ENCODE data around the gene OR52L1. TPM values are rescaled to one million over a fixed set of nuclear protein-coding genes. Genes with fewer than 3 reads are reported as not detected.
"Not testable (repeated sequence)": the region's sequence is repeated elsewhere in the genome, so short reads cannot be mapped to it uniquely, and the experiment has no call there.

The OR52L1 gene
- total and polyA plus RNA-seq, 2 of the 4 experiments (the other 2 are of a cell fraction): not detected

DNA sequence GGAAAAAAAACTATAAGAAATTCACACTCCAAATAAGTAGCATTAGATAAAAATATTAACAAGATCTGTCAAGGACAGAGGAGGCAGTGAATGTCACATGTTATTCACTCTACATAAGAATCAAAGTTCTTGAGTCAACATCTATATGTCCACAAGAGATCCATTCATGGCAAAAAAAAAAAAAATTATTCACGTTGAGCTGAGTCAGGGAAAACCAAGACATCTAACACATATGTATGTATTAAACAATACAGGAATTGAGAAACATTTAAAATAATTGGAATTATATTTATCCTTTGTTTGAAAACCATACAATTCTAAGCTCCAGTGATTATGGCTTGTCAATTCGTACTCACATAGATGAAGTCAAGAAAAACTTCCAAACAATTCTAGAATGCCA is 19.8 kb downstream of the OR52L1 start:
- no peaks in the 10 kb centered on the region for H3K27me3 ChIP-seq (ENCODE audit: control insufficient read depth, insufficient read depth, low read length)
- H2BK15ac ChIP-seq (ENCODE audit: low read depth, low read length): no peak overlapping the region
- no peak for DNase-seq
- 20% methylated on average over 1 of the region's 2 CpGs; no CpG with 5 or more reads in 1 of the 2 experiments for WGBS, 2 experiments (ENCODE audit: extremely low coverage in 2 of 2, insufficient read length in 1 of 2)
- no peak overlapping the region for H3K18ac ChIP-seq (ENCODE audit: low read depth, low read length)
- H2AFZ ChIP-seq (replicated peaks; ENCODE audit: low read length, poor library complexity): no peak overlapping the region
- no peak overlapping the region for H3K56ac ChIP-seq (ENCODE audit: extremely low read depth, insufficient read depth, low read length)
- no peak overlapping the region for H2AK5ac ChIP-seq (ENCODE audit: low read depth, low read length)
- CTCF ChIA-PET: no interaction called here
- in situ Hi-C loops (cut with MboI; ENCODE audit: low sequenced_read_pairs) (no loop called here), intact Hi-C loops (cut with micrococcal nuclease) (loop anchor here (5.0 to 10.0 kb wide), 2 partner anchors 555 to 758 kb away; no protein-coding TSS in a partner anchor), dilution Hi-C loops (cut with HindIII; ENCODE audit: low sequenced_read_pairs, unreplicated experiment) (no loop called here)
- H3K4ac ChIP-seq (ENCODE audit: low read depth, low read length): no peak overlapping the region
- no peak overlapping the region for H2BK5ac ChIP-seq (ENCODE audit: low read depth, low read length, poor library complexity, severe bottlenecking)
- H4K91ac ChIP-seq (ENCODE audit: insufficient read depth, low read depth, low read length): no peak overlapping the region
- no peak overlapping the region for H3K23ac ChIP-seq (ENCODE audit: low read depth, low read length)
- no peaks in the 10 kb centered on the region for H3K9me1 ChIP-seq (ENCODE audit: insufficient read depth, low read length)
- no peak overlapping the region for H4K8ac ChIP-seq (ENCODE audit: low read depth in 2 of 2, low read length in 2 of 2)
- no peak overlapping the region for H2AK9ac ChIP-seq (replicated peaks; ENCODE audit: low read depth, low read length, poor library complexity)
- H3K9ac ChIP-seq (ENCODE audit: low read depth, low read length): no peak overlapping the region
- no peak overlapping the region for H2BK120ac ChIP-seq (ENCODE audit: low read depth, low read length)
- peaks cover 10% of the 10 kb centered on the region for H3K9me3 ChIP-seq (ENCODE audit: control insufficient read depth, insufficient read depth, low read length)
- no peak overlapping the region for H3K4me3 ChIP-seq (ENCODE audit: insufficient read depth, low read depth, low read length)
- no TSS peak for BruUV-seq (replicated peaks)
- H3K79me1 ChIP-seq (ENCODE audit: low read depth in 1 of 2, low read length in 2 of 2): no peaks in the 10 kb centered on the region
- no peak overlapping the region for H2BK20ac ChIP-seq (ENCODE audit: low read depth, low read length)
- TF ChIP-seq MAFK (IDR thresholded peaks at IDR 0.05; ENCODE audit: low read depth, low read length): peak; percentile 44; the same call in 1 of the 2 replicates
- TF ChIP-seq BHLHE40 (IDR thresholded peaks at IDR 0.05; ENCODE audit: low read depth, low read length): no peak
- H3K14ac ChIP-seq (replicated peaks; ENCODE audit: low read depth, low read length): no peak overlapping the region
- H3K36me3 ChIP-seq (ENCODE audit: control insufficient read depth, insufficient read depth, low read length): no peaks in the 10 kb centered on the region
- POLR2A ChIA-PET (ENCODE audit: unreplicated experiment): no interaction called here
- no peak overlapping the region for H4K5ac ChIP-seq (ENCODE audit: low read depth, low read length)
- no peaks in the 10 kb centered on the region for H4K20me1 ChIP-seq (ENCODE audit: insufficient read depth, low read length)
- H3K4me1 ChIP-seq (ENCODE audit: control insufficient read depth, insufficient read depth, low read length): no peaks in the 10 kb centered on the region
- H3K27ac ChIP-seq (ENCODE audit: insufficient read depth, low read length): no peak overlapping the region
- no peak overlapping the region for H3K4me2 ChIP-seq (ENCODE audit: low read depth, low read length)
- ATAC-seq (ENCODE audit: low read depth): no peak

DNA sequence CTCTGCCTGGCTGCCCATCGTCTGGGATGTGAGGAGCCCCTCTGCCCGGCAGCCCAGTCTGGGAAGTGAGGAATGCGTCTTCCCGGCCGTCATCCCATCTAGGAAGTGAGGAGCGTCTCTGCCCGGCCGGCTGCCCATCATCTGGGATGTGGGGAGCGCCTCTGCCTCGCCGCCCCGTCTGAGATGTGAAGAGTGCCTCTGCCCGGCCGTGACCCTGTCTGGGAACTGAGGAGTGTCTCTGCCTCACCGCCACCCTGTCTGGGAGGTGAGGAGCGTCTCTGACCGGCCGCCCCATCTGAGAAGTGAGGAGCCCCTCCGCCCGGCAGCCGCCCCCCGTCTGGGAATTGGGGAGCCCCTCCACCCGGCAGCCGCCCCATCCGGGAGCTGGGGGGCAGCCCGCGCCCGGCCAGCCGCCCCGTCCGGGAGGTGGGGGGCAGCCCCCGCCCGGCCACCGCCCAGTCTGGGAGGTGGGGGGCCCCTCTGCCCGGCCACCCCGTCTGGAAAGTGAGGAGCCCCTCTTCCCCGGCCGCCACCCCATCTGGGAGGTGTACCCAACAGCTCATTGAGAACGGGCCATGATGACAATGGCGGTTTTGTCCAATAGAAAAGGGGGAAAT is 26.0 kb downstream of the OR52L1 start:
- H2BK5ac ChIP-seq (ENCODE audit: low read depth, low read length, poor library complexity, severe bottlenecking); H4K91ac ChIP-seq (ENCODE audit: insufficient read depth, low read depth, low read length); POLR2A ChIA-PET (ENCODE audit: unreplicated experiment); H3K18ac ChIP-seq (ENCODE audit: low read depth, low read length); H3K27me3 ChIP-seq (ENCODE audit: control insufficient read depth, insufficient read depth, low read length); H4K8ac ChIP-seq (ENCODE audit: low read depth in 2 of 2, low read length in 2 of 2); DNase-seq; H3K79me1 ChIP-seq (ENCODE audit: low read depth in 1 of 2, low read length in 2 of 2); H3K4me1 ChIP-seq (ENCODE audit: control insufficient read depth, insufficient read depth, low read length); H3K23ac ChIP-seq (ENCODE audit: low read depth, low read length); H3K9ac ChIP-seq (ENCODE audit: low read depth, low read length); H2AK5ac ChIP-seq (ENCODE audit: low read depth, low read length); H3K56ac ChIP-seq (ENCODE audit: extremely low read depth, insufficient read depth, low read length); ATAC-seq (ENCODE audit: low read depth); H3K9me3 ChIP-seq (ENCODE audit: control insufficient read depth, insufficient read depth, low read length); H3K4ac ChIP-seq (ENCODE audit: low read depth, low read length); H2BK120ac ChIP-seq (ENCODE audit: low read depth, low read length); dilution Hi-C loops (cut with HindIII; ENCODE audit: low sequenced_read_pairs, unreplicated experiment); H2BK15ac ChIP-seq (ENCODE audit: low read depth, low read length); H2AK9ac ChIP-seq (replicated peaks; ENCODE audit: low read depth, low read length, poor library complexity); H3K36me3 ChIP-seq (ENCODE audit: control insufficient read depth, insufficient read depth, low read length); H4K5ac ChIP-seq (ENCODE audit: low read depth, low read length); CTCF ChIA-PET; H4K20me1 ChIP-seq (ENCODE audit: insufficient read depth, low read length); H2BK20ac ChIP-seq (ENCODE audit: low read depth, low read length); H3K27ac ChIP-seq (ENCODE audit: insufficient read depth, low read length); H3K4me2 ChIP-seq (ENCODE audit: low read depth, low read length); H3K4me3 ChIP-seq (ENCODE audit: insufficient read depth, low read depth, low read length); H2AFZ ChIP-seq (replicated peaks; ENCODE audit: low read length, poor library complexity); H3K9me1 ChIP-seq (ENCODE audit: insufficient read depth, low read length); H3K14ac ChIP-seq (replicated peaks; ENCODE audit: low read depth, low read length); BruUV-seq (replicated peaks); in situ Hi-C loops (cut with MboI; ENCODE audit: low sequenced_read_pairs): not testable (repeated sequence)
- intact Hi-C loops (cut with micrococcal nuclease): loop anchor here (10.0 kb wide), 1 partner anchor 764 kb away; no protein-coding TSS in a partner anchor
- WGBS, 2 experiments (ENCODE audit: extremely low coverage in 2 of 2, insufficient read length in 1 of 2): 74% methylated on average over 7 of the region's 40 CpGs; no CpG with 5 or more reads in 1 of the 2 experiments

All from IMR-90 (cell line).